ENCODE measurements around the gene ISG15.

DNA sequence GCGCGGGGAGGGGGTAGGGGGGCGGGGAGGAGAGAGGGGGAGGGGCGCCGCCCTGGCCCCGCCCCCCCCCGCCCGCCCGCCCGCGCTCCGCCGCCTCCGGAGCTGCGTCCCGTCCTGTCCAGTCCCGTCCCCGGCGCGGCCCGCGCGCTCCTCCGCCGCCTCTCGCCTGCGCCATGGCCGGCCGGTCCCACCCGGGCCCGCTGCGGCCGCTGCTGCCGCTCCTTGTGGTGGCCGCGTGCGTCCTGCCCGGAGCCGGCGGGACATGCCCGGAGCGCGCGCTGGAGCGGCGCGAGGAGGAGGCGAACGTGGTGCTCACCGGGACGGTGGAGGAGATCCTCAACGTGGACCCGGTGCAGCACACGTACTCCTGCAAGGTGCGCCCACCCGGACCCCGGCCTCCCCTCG, 6.7 kb downstream of the ISG15 start, which contains the start of gene AGRN:
- no peak for TF ChIP-seq CTCF (IDR thresholded peaks at IDR 0.05)
- peak in 1 of 2 donors; percentile 22 for TF ChIP-seq POLR2A (IDR thresholded peaks at IDR 0.05)

Data from Peyer's patch (tissue), 4 donors.